NCI-H2107 (cell line): Measurements from ENCODE around the gene GNPTAB.

Experiments used
- DNase-seq: peaks from one replicate; lab custom pipeline; 2025; lab: John Stamatoyannopoulos, UW

Gene GNPTAB

GRCh38 chr12:101804409-101804808, 26.4 kb downstream of the GNPTAB start:
- DNase-seq, result no peak

DNA sequence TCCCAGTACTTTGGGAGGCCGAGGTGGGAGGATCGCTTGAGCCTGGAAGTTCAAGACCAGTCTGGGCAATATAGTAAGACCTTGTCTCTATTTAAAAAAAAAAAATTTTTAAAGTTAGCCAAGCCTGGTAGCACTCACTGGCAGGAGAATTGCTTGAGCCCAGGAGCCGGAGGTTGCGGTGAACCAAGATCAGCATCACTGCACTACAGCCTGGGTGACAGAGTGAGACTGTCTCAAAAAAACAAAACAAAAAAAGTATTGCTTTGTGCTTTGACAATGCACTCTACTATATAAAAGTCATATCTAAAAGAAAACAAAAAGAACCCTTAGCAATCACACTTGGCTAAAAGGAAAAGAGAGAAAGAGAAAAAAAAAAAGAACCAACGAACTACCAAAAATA, 26.8 kb downstream of the GNPTAB start:
- no peak for DNase-seq

GRCh38 chr12:101802486-101802885, 28.3 kb downstream of the GNPTAB start:
- DNase-seq, result no peak

DNA sequence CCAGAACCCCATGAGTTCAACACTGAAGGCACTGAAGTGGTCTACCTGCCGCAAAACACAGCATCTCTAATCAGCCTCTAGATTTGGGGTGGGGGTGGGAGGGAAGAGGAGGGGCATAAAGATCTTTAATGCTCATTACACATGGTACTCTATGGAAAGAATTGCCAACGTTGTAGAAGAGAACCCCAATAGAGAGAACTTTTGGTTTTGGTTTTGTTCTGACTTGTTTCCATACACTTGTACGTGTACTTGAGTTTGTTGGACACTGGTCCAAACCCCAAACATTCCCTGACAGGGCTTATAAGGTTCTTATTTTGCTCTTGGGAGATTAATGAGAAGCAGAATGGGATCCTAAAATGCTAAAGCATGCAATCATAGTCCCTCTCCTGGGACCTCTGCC, 31.0 kb downstream of the GNPTAB start:
- DNase-seq, result no peak

DNA sequence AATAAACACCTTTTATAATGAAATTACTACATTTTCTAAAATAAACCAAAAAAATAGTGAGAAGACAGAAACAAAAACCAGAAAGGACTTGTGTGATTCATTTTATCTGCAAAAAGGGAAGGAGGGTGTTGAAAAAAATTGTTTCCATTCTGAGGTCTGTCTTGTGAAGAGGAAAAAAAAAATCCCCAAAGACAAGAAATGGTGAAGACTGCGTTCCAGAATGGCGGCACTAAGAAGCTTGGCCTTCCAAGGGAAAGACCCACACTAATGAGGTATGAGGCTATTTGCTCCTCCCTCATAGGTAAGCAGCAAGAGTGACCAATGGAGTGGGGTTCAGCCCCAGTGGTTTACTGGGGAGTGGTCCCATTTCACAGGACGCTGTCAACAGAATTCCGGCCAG, 35.0 kb downstream of the GNPTAB start:
- no peak for DNase-seq

DNA sequence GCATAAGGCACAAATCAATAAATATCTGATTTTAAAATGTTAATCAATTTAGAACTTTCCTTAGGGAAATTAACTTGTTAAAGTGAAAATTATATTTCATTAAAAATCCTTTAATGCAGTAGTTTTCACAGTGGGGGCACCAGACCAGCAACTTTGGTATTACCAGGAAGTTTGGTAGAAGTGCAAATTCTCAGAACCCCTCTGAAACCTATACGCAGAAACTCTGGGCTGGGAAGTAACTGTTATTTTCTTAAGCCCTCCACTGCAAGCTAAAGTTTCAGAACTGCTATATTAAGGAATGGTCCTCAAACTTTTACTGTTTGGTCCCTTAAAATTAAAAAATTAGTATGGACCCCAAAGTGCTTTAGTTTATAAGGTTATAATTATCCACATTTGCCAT, 35.7 kb downstream of the GNPTAB start:
- no peak for DNase-seq

DNA sequence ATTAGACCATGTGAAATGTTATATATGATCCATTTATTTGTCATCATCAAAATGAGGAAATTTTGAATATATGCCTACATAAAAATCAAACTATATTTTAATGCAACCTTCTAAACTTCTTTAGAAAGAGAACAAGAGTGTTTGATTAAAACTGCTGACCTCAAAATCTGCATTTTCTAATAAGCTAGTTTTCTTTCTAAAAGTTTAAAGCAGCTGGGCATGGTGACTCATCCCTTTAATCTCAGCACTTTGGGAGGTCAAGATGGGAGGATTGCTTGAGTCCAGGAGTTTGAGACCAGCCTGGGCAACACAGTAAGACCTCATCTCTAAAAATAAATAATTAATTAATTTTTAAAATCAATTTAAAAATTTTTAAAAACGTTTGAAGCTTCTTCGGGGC, 36.2 kb downstream of the GNPTAB start:
- no peak for DNase-seq

DNA sequence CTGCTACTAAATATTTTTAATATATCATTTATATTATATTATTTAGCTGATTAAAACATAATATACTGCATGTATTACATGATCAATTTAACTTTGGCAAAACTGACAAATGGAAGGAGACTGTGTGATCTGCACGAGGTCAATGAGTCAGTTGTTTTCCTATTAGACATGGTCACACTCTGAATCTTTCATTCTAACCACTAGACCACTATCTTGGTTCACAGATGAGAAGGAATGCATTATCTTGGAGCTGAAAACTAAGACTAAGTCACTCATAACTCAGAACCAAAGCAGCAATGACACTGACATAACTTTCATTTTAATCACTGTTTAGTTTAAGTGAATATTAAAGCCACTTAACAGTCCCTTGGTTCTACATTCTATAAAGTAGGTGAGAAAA, 37.4 kb downstream of the GNPTAB start:
- no peak for DNase-seq

DNA sequence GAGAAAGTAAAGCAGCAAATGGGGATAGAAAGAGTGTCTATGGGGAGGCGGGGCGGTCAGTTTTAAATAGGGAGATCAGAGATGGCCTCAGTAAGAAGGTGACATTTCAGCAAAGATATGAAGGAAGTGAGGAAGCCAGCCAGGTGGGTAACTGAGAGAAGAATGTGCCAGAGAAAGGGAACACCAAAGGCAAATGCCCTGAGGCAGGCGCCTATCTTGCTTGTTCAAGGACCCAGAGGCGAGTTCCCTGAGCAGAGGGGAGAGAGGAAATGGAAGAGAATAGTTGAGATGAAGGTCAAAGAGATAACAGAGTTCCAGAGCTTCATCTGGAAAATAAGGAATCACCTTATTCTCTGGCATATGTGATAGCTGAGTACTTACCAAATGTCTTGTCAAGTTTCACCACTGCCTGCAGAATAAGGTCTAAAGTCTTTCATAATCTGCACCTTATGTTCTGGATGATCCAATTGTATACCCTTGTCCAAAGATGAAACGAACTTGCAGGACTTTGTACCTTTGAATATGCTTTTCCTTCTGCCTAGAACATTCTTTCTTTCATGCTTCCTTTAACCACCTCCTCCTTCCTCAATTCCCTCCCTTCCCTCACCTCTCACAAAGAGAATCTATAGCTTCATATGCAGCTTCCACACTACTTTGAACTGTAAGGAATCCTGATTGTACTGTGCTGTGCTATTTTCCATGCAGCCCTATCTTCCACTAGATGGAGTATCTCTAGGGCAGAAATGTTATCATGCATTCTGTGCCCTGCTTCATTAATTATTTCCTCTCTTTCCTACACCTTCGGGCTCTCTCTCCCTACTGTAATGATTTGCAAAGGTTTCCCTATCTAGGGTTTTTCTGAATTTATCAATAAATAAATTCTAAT, 38.5 kb downstream of the GNPTAB start:
- no peak for DNase-seq

GRCh38 chr12:101789171-101789570, 41.6 kb downstream of the GNPTAB start:
- DNase-seq, result no peak

GRCh38 chr12:101785671-101786070, 45.1 kb downstream of the GNPTAB start:
- no peak for DNase-seq

DNA sequence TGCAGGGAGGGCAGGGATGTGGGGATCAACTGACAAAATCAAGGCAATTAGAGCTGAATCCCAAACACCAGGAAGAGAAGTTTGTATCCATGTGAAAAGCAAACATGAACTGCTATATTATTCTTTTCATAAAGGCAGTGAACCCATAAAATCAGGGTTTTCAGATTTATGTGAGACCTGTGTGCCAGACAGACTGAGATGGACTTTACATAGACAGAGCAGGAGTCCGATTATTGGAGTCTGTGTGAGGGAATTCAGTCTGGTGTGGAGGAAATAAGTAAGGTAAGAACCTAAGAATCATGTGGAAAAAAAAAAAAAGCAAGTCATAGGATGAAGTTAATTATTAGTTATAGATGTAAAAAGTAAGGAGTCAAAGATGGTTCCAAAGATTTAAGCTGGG, 46.4 kb downstream of the GNPTAB start:
- no peak for DNase-seq

GRCh38 chr12:101783838-101784237, 46.9 kb downstream of the GNPTAB start:
- DNase-seq, result no peak

DNA sequence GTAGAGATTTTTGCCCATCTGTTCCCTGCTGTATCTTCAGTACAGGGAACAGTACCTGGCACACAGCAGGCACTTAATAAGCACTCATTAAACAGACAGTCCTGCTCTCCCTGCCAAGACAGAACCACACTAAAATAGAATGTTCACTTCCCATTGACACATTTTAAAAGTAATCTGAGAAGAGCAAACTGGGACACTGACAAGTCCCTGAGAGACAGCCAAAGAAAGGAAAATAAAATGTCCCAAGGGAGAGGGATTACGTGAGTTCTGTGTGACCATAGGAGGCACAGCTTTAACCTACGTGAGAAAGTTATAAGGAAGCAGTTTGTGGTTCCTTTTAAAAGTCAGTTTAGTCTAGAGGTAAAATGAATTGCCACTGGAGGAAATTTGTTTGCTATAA, 47.6 kb downstream of the GNPTAB start:
- no peak for DNase-seq

DNA sequence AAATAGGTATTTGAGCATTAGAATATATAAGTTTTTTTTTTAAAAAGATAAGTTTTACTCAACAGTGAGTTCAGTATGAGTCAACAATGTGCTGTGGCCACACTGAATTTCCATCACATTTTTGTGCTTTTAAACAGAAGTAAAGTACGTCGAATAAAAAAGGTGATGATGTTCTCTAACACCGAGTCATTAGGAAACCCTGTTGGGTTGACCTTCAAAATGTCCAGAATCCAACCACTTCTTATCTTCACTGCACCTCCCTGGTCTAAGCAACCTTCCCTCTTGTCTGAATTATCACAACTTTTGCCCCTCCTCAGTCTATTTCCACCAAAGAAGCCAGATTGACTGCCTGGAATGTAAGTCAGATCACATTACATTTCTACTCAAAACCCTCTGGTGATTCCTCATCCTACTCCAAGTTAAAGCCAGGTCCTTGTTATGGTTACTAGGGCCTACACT, 48.5 kb downstream of the GNPTAB start:
- no peak for DNase-seq

- DNase-seq, result no peak
Measured at GRCh38 chr12:101781834-101782233, 48.9 kb downstream of the GNPTAB start.

GRCh38 chr12:101780599-101780998, 50.2 kb downstream of the GNPTAB start:
- no peak for DNase-seq

GRCh38 chr12:101779626-101780025, 51.1 kb downstream of the GNPTAB start:
- no peak for DNase-seq

- DNase-seq, result no peak
Measured at GRCh38 chr12:101779200-101779599, 51.6 kb downstream of the GNPTAB start.

DNA sequence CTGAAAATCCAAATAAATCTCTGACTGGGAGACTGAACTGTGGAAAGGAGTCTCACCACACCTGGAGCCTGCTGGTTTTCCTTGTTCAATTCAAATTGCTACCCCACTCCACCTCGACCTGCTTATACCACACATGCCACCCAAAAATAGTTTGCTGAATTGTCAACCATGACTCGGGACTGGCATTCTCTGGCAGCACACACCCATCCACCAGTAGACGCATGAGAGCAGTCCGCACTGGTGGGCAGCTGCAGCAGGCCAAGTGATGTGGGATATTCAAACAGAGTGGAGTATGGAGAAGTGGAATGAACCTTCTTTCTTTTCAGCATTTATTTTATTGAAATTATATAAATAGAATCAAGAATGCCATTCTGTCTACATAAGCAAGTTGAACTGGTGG, 52.8 kb downstream of the GNPTAB start:
- DNase-seq, result no peak

- DNase-seq, result no peak
Measured at GRCh38 chr12:101777485-101777884, 53.3 kb downstream of the GNPTAB start.

GRCh38 chr12:101775816-101776215, 54.9 kb downstream of the GNPTAB start:
- DNase-seq, result no peak

- DNase-seq, result peak; percentile 39
Measured at GRCh38 chr12:101773650-101774162, 57.1 kb downstream of the GNPTAB start.
